HCT116 (cell line): ENCODE measurements around the gene MPP2. TPM values are rescaled to one million over a fixed set of nuclear protein-coding genes. Genes with fewer than 3 reads are reported as not detected.

Experiments used
- ATAC-seq: fragments of 200-7000 bp; cut with Tn5 transposase; 2 replicates; pipeline ENCODE4 v1.9.1; 2020; ENCODE audit warnings: mild to moderate bottlenecking, moderate library complexity
- BruUV-seq: library from RNA; stranded (reverse); fragments of 400-500 nt; replicated peaks from 2 replicates; lab custom pipeline; 2021; lab: Mats Ljungman, UMichigan
- CTCF ChIA-PET: fragments of 300-600 bp; sonication (Branson Sonifier 250); formaldehyde crosslinking; loops from one replicate; lab custom pipeline; 2021; ENCODE audit warnings: antibody characterized with exemption; lab: Charles Lee
- POLR2A ChIA-PET: fragments of 300-600, 350-600 bp; sonication (Branson Sonifier 250); formaldehyde crosslinking; loops from one replicate; lab custom pipeline; 2021; ENCODE audit warnings: antibody characterized with exemption; lab: Charles Lee
- RAD21 ChIA-PET, 2 experiments: fragments of 300-600 bp; sonication (Branson Sonifier 250); formaldehyde crosslinking; loops; one replicate each; lab custom pipeline; 2023; ENCODE audit warnings: low total read pairs in 2 of 2; ENCODE audit not compliant: uncharacterized antibody in 2 of 2, unreplicated experiment in 2 of 2, low non-redundant PET in 1 of 2; lab: Charles Lee
- DNase-seq: peaks from one replicate; pipeline ENCODE4 v3.0.0-alpha.2; 2010; ENCODE audit warnings: low read depth, low spot score
- H2AFZ ChIP-seq: fragments of 200-600 bp; shearing (Covaris generic), sonication (generic); 2 replicates; pipeline ENCODE4 v1.6.1; 2017; ENCODE audit warnings: low read depth, mixed run types, mixed read lengths, antibody characterized with exemption, low read length; ENCODE audit not compliant: poor library complexity, severe bottlenecking
- H3K27ac ChIP-seq: 2 replicates; pipeline ENCODE4 v1.5.1; 2012; ENCODE audit warnings: low read depth, low read length
- H3K27me3 ChIP-seq: fragments of 200-600 bp; sonication (generic); 2 replicates; pipeline ENCODE4 v1.6.1; 2016; ENCODE audit warnings: mixed run types, low read length, mixed read lengths; ENCODE audit not compliant: insufficient read depth
- H3K36me3 ChIP-seq, 2 experiments: fragments of 200-500 bp in 1 of 2; fragments of 200-600 bp in 1 of 2; sonication (Bioruptor generic) in 1 of 2; sonication (generic) in 1 of 2; 2 replicates each; pipeline versions ENCODE4 v1.5.1 to v1.6.1; 2014 to 2016; ENCODE audit warnings: low read length in 2 of 2, inconsistent platforms in 1 of 2, mixed read lengths in 1 of 2, mixed run types in 1 of 2; ENCODE audit not compliant: insufficient read depth in 2 of 2, control insufficient read depth in 1 of 2
- H3K4me1 ChIP-seq, 2 experiments: fragments of 200-600 bp in 1 of 2; sonication (generic) in 1 of 2; 2 replicates each; pipeline versions ENCODE4 v1.5.1 to v1.6.1; 2012 to 2017; ENCODE audit warnings: low read length in 2 of 2, inconsistent platforms in 1 of 2, mild to moderate bottlenecking in 1 of 2, mixed read lengths in 1 of 2, mixed run types in 1 of 2, moderate library complexity in 1 of 2; ENCODE audit not compliant: insufficient read depth in 2 of 2, control insufficient read depth in 1 of 2
- H3K4me2 ChIP-seq: fragments of 200-600 bp; sonication (generic); 2 replicates; pipeline ENCODE4 v1.6.1; 2017; ENCODE audit warnings: mixed run types, low read length, mixed read lengths
- H3K4me3 ChIP-seq, 2 experiments: fragments of 200-600 bp in 1 of 2; sonication (generic) in 1 of 2; replicated peaks in 1 of 2; 2 replicates each; pipeline ENCODE4 v1.5.1; 2011 to 2016; ENCODE audit warnings: low read length in 2 of 2, control low read depth in 1 of 2, low read depth in 1 of 2, mild to moderate bottlenecking in 1 of 2, mixed read lengths in 1 of 2, mixed run types in 1 of 2
- H3K79me2 ChIP-seq: fragments of 200-600 bp; sonication (generic); 2 replicates; pipeline ENCODE4 v1.6.1; 2017; ENCODE audit warnings: mild to moderate bottlenecking, mixed run types, low read length, moderate library complexity, mixed read lengths; ENCODE audit not compliant: insufficient read depth
- H3K9ac ChIP-seq: fragments of 200-600 bp; sonication (generic); 2 replicates; pipeline ENCODE4 v1.6.1; 2016; ENCODE audit warnings: low read length, mixed read lengths
- H3K9me2 ChIP-seq: fragments of 200-600 bp; sonication (generic), shearing (Covaris generic); 2 replicates; pipeline ENCODE4 v1.6.1; 2017; ENCODE audit warnings: mixed run types, mild to moderate bottlenecking, moderate library complexity; ENCODE audit not compliant: insufficient read depth
- H3K9me3 ChIP-seq, 2 experiments: fragments of 200-500 bp in 1 of 2; fragments of 200-600 bp in 1 of 2; sonication (Bioruptor generic) in 1 of 2; sonication (generic) in 1 of 2; 2 replicates each; pipeline ENCODE4 v1.6.1; 2014 to 2017; ENCODE audit warnings: low read length in 2 of 2, mixed read lengths in 2 of 2, inconsistent platforms in 1 of 2, low read depth in 1 of 2, mild to moderate bottlenecking in 1 of 2, mixed run types in 1 of 2, moderate library complexity in 1 of 2; ENCODE audit not compliant: control insufficient read depth in 1 of 2, insufficient read depth in 1 of 2
- H4K20me1 ChIP-seq: fragments of 200-600 bp; sonication (generic), shearing (Covaris generic); 2 replicates; pipeline ENCODE4 v1.6.1; 2017; ENCODE audit warnings: mixed run types, mild to moderate bottlenecking, moderate library complexity; ENCODE audit not compliant: insufficient read depth
- CBX3 ChIP-seq: IDR thresholded peaks from 2 replicates; pipeline ENCODE4 v1.6.1; 2012; ENCODE audit warnings: low read depth
- CTCF ChIP-seq, 3 experiments: fragments of 200-600 bp in 1 of 3; sonication (generic) in 1 of 3; IDR thresholded peaks in 2 of 3; conservative IDR thresholded peaks in 1 of 3; 2 replicates each; pipeline ENCODE4 v1.5.1; 2012 to 2017; ENCODE audit warnings: low read depth in 2 of 3, low read length in 2 of 3, antibody characterized with exemption in 1 of 3, borderline replicate concordance in 1 of 3, control low read depth in 1 of 3, mild to moderate bottlenecking in 1 of 3, mixed read lengths in 1 of 3, mixed run types in 1 of 3, moderate library complexity in 1 of 3; ENCODE audit not compliant: insufficient read depth in 1 of 3
- JUND ChIP-seq: IDR thresholded peaks from 2 replicates; pipeline ENCODE4 v1.6.1; 2012
- RAD21 ChIP-seq: IDR thresholded peaks from 2 replicates; pipeline ENCODE4 v1.6.1; 2012; ENCODE audit warnings: low read depth, mild to moderate bottlenecking
- SRF ChIP-seq: IDR thresholded peaks from 2 replicates; pipeline ENCODE4 v1.6.1; 2012; ENCODE audit warnings: low read depth
- TCF7L2 ChIP-seq: IDR thresholded peaks from 2 replicates; pipeline ENCODE4 v1.7.0; 2011; ENCODE audit warnings: borderline replicate concordance, inconsistent platforms; ENCODE audit not compliant: insufficient read depth, insufficient read length; ENCODE audit errors: extremely low read depth
- ZBTB33 ChIP-seq: IDR thresholded peaks from 2 replicates; pipeline ENCODE4 v1.6.1; 2011; ENCODE audit warnings: mild to moderate bottlenecking, low read length, moderate library complexity; ENCODE audit not compliant: insufficient replicate concordance; ENCODE audit errors: extremely low read depth
- ZFX ChIP-seq: fragments of 450-650 bp; IDR thresholded peaks from 2 replicates; pipeline ENCODE4 v1.6.1; 2017
- ZNF274 ChIP-seq: fragments of 200-500 bp; sonication (Bioruptor generic); IDR thresholded peaks from 2 replicates; pipeline ENCODE4 v1.6.1; 2014; ENCODE audit warnings: mild to moderate bottlenecking, low read depth, low read length, inconsistent platforms
- intact Hi-C: fragments of 100-400 bp; cut with micrococcal nuclease; formaldehyde crosslinking; loops from 2 replicates; pipeline ENCODE4 v1.10.0; 2022
- total RNA-seq: library from RNA; stranded (reverse); gene quantifications from one replicate; pipeline ENCODE4 v1.2.1, GENCODE V29; 2021; ENCODE audit not compliant: unreplicated experiment

Gene MPP2
- total RNA-seq, 1 experiment from 2014 or later, result 16.4 TPM

- ATAC-seq (no peak), DNase-seq (no peak)
- no peaks in the 10 kb centered on the region for H3K27me3 ChIP-seq
- ChIA-PET CTCF (interaction anchor here (0.7 to 2.1 kb wide), 20 partner anchors 8 to 155 kb away, joined by 3 to 15 read pairs (median 6); partner anchors contain the start of genes DUSP3 and MPP3), POLR2A (no interaction called here), RAD21 (interaction anchor here in 1 of 2 experiments (0.6 kb wide), 1 partner anchor 85 kb away, joined by 3 read pairs; no protein-coding TSS in a partner anchor)
- no peaks in the 10 kb centered on the region for H3K36me3 ChIP-seq
- no peaks in the 10 kb centered on the region for H3K9me3 ChIP-seq
- H3K4me3 ChIP-seq, result no peak within 1 kb of the TSS
- H3K9ac ChIP-seq, result no peak within 1 kb of the TSS
- peaks cover 11 to 18% of the 10 kb centered on the region in 2 experiments for H3K4me1 ChIP-seq
- H2AFZ ChIP-seq, result peak within 1 kb of the TSS; percentile 92
- TF ChIP-seq ZBTB33 (no peak), CBX3 (no peak), SRF (no peak), JUND (no peak), ZNF274 (no peak)
- intact Hi-C loops, result loop anchor here (1.0 to 10.0 kb wide), 3 partner anchors 14 to 152 kb away; partner anchors contain the start of gene MPP3
- no peak within 1 kb of the TSS for H3K27ac ChIP-seq
- peak within 1 kb of the TSS; percentile 23; the same call in 1 of the 2 replicates for H3K4me2 ChIP-seq
- BruUV-seq, result no TSS peak
- no peaks in the 10 kb centered on the region for H4K20me1 ChIP-seq
- no peaks in the 10 kb centered on the region for H3K79me2 ChIP-seq
- H3K9me2 ChIP-seq, result no peaks in the 10 kb centered on the region
Observed at GRCh38 chr17:43846963-43847371, 60.4 kb downstream of the MPP2 start, which contains the start of gene CD300LG. CD300LG (plus strand) TSS chr17:43847176; CDS start chr17:43847217, 41 bp downstream.

- no TSS peak for BruUV-seq
- H3K4me1 ChIP-seq, result peaks cover 18 to 25% of the 10 kb centered on the region in 2 experiments
- peak; percentile 70 for DNase-seq
- peak; percentile 93 for ATAC-seq
- peak overlapping the region; percentile 92 for H2AFZ ChIP-seq
- H3K4me2 ChIP-seq, result peak overlapping the region; percentile 23; the same call in 1 of the 2 replicates
- RAD21 ChIA-PET, result interaction anchor here (0.5 to 0.6 kb wide), 2 partner anchors 84 to 199 kb away, joined by 3 read pairs; no protein-coding TSS in a partner anchor
- H3K27ac ChIP-seq, result no peak overlapping the region
- H4K20me1 ChIP-seq, result no peaks in the 10 kb centered on the region
- H3K9me2 ChIP-seq, result no peaks in the 10 kb centered on the region
- H3K27me3 ChIP-seq, result no peaks in the 10 kb centered on the region
- H3K9ac ChIP-seq, result no peak overlapping the region
- H3K9me3 ChIP-seq, result no peaks in the 10 kb centered on the region
- H3K79me2 ChIP-seq, result no peaks in the 10 kb centered on the region
- H3K4me3 ChIP-seq, result no peak overlapping the region
- intact Hi-C loops, result loop anchor here (1.0 to 10.0 kb wide), 3 partner anchors 13 to 151 kb away; partner anchors contain the start of gene MPP3
- CTCF ChIA-PET, result interaction anchor here (0.7 to 2.1 kb wide), 25 partner anchors 9 to 156 kb away, joined by 3 to 15 read pairs (median 5); partner anchors contain the start of genes DUSP3 and MPP3
- POLR2A ChIA-PET, result no interaction called here
- no peaks in the 10 kb centered on the region for H3K36me3 ChIP-seq
- no peak for TF ChIP-seq TCF7L2
- TF ChIP-seq RAD21, result peak; percentile 91
- TF ChIP-seq CTCF (IDR thresholded peaks at IDR 0.05 in 2 of 3, conservative IDR thresholded peaks at IDR 0.05 in 1 of 3; ENCODE audit: borderline replicate concordance in 1 of 3, insufficient read depth in 1 of 3, low read depth in 2 of 3, low read length in 2 of 3), result peak; percentile 90 to 100 (median 96)
- peak; percentile 24; the same call in 1 of the 2 replicates for TF ChIP-seq ZFX
Observed at GRCh38 chr17:43846221-43846712, 61.1 kb downstream of the MPP2 start.
